Ishikawa (cell line): ENCODE results near the gene KCNAB1.

ENCODE experiments used
- CREB1 ChIP-seq: IDR thresholded peaks from 2 replicates; pipeline ENCODE4 v1.6.1; 2012; ENCODE audit warnings: low read depth
- EP300 ChIP-seq: IDR thresholded peaks from 2 replicates; pipeline ENCODE4 v1.6.1; 2012; ENCODE audit warnings: borderline replicate concordance
- MAX ChIP-seq: IDR thresholded peaks from 2 replicates; pipeline ENCODE4 v1.6.1; 2012
- TCF12 ChIP-seq: IDR thresholded peaks from 2 replicates; pipeline ENCODE4 v1.6.1; 2012; ENCODE audit warnings: low read depth
- USF1 ChIP-seq: IDR thresholded peaks from 2 replicates; pipeline ENCODE4 v1.6.1; 2012
- YY1 ChIP-seq: IDR thresholded peaks from 2 replicates; pipeline ENCODE4 v1.6.1; 2012; ENCODE audit warnings: low read depth
- ZBTB7A ChIP-seq: IDR thresholded peaks from 2 replicates; pipeline ENCODE4 v1.6.1; 2012; ENCODE audit warnings: low read depth
- TF ChIP-seq, protein P1 (sequence below): IDR thresholded peaks from 2 replicates; pipeline ENCODE4 v1.6.1; 2012; ENCODE audit warnings: low read depth, mild to moderate bottlenecking

DNA sequence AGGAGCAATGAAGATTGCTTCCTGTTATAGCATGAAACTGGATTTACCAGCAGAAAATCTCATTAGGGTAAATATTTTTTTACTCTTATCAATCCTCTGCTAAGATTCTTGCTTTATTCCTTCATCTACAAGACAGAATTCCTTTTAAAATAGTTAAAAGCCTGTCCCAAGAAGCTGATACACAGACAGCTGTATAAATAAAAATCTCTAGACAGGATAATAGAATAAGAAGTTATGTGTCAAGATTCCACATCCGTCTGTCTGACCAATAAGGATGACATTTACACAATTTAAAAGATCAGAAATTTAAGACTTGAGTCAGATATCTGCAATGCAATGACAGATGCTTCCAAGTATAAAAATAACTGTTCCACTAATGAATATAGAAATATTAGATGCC, 376.9 kb downstream of the KCNAB1 start:
- TF ChIP-seq MAX: no peak
- TF ChIP-seq EP300: no peak
- TF ChIP-seq TCF12: no peak
- no peak for TF ChIP-seq ZBTB7A
- TF ChIP-seq YY1: no peak
- TF ChIP-seq, protein P1, sequence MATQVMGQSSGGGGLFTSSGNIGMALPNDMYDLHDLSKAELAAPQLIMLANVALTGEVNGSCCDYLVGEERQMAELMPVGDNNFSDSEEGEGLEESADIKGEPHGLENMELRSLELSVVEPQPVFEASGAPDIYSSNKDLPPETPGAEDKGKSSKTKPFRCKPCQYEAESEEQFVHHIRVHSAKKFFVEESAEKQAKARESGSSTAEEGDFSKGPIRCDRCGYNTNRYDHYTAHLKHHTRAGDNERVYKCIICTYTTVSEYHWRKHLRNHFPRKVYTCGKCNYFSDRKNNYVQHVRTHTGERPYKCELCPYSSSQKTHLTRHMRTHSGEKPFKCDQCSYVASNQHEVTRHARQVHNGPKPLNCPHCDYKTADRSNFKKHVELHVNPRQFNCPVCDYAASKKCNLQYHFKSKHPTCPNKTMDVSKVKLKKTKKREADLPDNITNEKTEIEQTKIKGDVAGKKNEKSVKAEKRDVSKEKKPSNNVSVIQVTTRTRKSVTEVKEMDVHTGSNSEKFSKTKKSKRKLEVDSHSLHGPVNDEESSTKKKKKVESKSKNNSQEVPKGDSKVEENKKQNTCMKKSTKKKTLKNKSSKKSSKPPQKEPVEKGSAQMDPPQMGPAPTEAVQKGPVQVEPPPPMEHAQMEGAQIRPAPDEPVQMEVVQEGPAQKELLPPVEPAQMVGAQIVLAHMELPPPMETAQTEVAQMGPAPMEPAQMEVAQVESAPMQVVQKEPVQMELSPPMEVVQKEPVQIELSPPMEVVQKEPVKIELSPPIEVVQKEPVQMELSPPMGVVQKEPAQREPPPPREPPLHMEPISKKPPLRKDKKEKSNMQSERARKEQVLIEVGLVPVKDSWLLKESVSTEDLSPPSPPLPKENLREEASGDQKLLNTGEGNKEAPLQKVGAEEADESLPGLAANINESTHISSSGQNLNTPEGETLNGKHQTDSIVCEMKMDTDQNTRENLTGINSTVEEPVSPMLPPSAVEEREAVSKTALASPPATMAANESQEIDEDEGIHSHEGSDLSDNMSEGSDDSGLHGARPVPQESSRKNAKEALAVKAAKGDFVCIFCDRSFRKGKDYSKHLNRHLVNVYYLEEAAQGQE: no peak
- TF ChIP-seq USF1: no peak
- no peak for TF ChIP-seq CREB1
